Upper lobe of right lung (tissue), 1 donor: ENCODE data around the gene OTUD1. TPM values are rescaled to one million over a fixed set of nuclear protein-coding genes. Genes with fewer than 3 reads are reported as not detected.

Experiments used
- ATAC-seq: fragments of 200-7000 bp; cut with Tn5 transposase; one replicate; pipeline ENCODE4 v1.9.1; 2020; ENCODE audit warnings: mild to moderate bottlenecking, moderate library complexity
- DNase-seq: peaks from one replicate; pipeline ENCODE4 v3.0.0-alpha.2; 2020
- H3K27ac ChIP-seq: fragments of 200-600 bp; one replicate; pipeline ENCODE4 v1.8.0; 2022
- H3K27me3 ChIP-seq: fragments of 200-600 bp; one replicate; pipeline ENCODE4 v1.8.0; 2022; ENCODE audit warnings: mild to moderate bottlenecking
- H3K36me3 ChIP-seq: fragments of 200-600 bp; one replicate; pipeline ENCODE4 v1.8.0; 2022
- H3K4me1 ChIP-seq: fragments of 200-600 bp; one replicate; pipeline ENCODE4 v1.8.0; 2022
- H3K4me3 ChIP-seq: fragments of 200-600 bp; one replicate; pipeline ENCODE4 v1.8.0; 2022; ENCODE audit warnings: mild to moderate bottlenecking
- H3K9me3 ChIP-seq: fragments of 200-600 bp; one replicate; pipeline ENCODE4 v1.8.0; 2022
- intact Hi-C: fragments of 100-400 bp; cut with DNase I; formaldehyde crosslinking; loops from one replicate; pipeline ENCODE4 v1.11.0; 2022
- total RNA-seq: library from RNA; stranded (reverse); fragmentation: NEBNext Ultra II Directional; extraction: Animal tissue kit (Norgen Biotek cat#: 25700); gene quantifications from one replicate; pipeline ENCODE4 v1.2.1, GENCODE V29; 2021
- TF ChIP-seq, protein P1 (sequence below): fragments of 200-600 bp; IDR thresholded peaks from one replicate; pipeline ENCODE4 v1.8.0; 2022; ENCODE audit warnings: antibody characterized with exemption
- donor health status: DM: no; HTN: yes; CAD: no; lungs with severe emphysema.

The OTUD1 gene
- total RNA-seq, 1 donor from 2014 or later: 29.4 TPM

DNA sequence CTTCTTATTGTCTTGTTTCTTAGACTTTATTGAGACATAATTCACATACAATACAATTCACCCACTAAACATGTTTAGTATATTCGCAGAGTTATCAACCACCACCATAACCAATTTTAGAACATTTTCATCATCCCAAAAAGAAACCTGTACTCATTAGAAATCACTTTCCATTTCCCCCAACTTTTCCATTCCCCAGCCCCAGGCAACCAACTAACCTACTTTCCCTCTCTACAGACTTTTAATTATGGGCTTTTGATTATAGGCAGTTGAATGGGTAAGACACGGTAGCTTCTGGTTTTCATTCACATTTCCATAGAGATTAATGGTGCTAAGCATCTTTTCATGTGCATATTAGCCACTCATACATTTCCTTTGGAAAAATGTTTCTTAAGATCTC, 24.2 kb upstream of the OTUD1 start:
- H3K4me1 ChIP-seq: no peaks in the 10 kb centered on the region
- no peak for DNase-seq
- H3K36me3 ChIP-seq: no peaks in the 10 kb centered on the region
- H3K4me3 ChIP-seq: no peak overlapping the region
- H3K9me3 ChIP-seq: no peaks in the 10 kb centered on the region
- H3K27me3 ChIP-seq: no peaks in the 10 kb centered on the region
- intact Hi-C loops: no loop called here
- ATAC-seq: no peak
- TF ChIP-seq, protein P1, sequence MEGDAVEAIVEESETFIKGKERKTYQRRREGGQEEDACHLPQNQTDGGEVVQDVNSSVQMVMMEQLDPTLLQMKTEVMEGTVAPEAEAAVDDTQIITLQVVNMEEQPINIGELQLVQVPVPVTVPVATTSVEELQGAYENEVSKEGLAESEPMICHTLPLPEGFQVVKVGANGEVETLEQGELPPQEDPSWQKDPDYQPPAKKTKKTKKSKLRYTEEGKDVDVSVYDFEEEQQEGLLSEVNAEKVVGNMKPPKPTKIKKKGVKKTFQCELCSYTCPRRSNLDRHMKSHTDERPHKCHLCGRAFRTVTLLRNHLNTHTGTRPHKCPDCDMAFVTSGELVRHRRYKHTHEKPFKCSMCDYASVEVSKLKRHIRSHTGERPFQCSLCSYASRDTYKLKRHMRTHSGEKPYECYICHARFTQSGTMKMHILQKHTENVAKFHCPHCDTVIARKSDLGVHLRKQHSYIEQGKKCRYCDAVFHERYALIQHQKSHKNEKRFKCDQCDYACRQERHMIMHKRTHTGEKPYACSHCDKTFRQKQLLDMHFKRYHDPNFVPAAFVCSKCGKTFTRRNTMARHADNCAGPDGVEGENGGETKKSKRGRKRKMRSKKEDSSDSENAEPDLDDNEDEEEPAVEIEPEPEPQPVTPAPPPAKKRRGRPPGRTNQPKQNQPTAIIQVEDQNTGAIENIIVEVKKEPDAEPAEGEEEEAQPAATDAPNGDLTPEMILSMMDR: no peak
- no peak overlapping the region for H3K27ac ChIP-seq

DNA sequence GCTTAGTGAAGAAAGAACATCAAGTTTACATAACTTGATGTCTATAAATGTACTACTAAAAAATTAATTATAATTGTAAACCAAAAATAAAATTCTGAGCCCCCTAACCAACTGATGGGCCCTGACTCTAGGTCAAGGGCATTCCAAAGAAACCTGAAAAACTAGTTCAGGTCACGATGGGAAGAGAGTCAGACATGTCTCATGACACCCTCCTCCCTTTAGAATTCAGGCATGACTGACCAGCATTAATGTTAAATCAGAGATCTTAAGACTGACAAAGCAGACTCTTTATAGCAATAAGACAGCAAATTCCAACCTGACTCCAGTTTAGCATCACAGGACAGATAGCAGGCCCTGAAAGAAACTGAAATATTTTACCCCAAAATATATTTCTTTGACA, 21.6 kb upstream of the OTUD1 start:
- DNase-seq (no peak), ATAC-seq (no peak)
- no peaks in the 10 kb centered on the region for H3K9me3 ChIP-seq
- no peaks in the 10 kb centered on the region for H3K27me3 ChIP-seq
- no peak overlapping the region for H3K4me3 ChIP-seq
- intact Hi-C loops: no loop called here
- H3K4me1 ChIP-seq: no peaks in the 10 kb centered on the region
- no peaks in the 10 kb centered on the region for H3K36me3 ChIP-seq
- H3K27ac ChIP-seq: no peak overlapping the region
- TF ChIP-seq, protein P1: no peak

- no peaks in the 10 kb centered on the region for H3K27me3 ChIP-seq
- intact Hi-C loops: no loop called here
- DNase-seq: no peak
- no peak for ATAC-seq
- no peak overlapping the region for H3K4me3 ChIP-seq
- H3K4me1 ChIP-seq: no peaks in the 10 kb centered on the region
- no peaks in the 10 kb centered on the region for H3K9me3 ChIP-seq
- no peaks in the 10 kb centered on the region for H3K36me3 ChIP-seq
- no peak overlapping the region for H3K27ac ChIP-seq
- TF ChIP-seq, protein P1: no peak
Observed at GRCh38 chr10:23418051-23418681, 20.7 kb upstream of the OTUD1 start.

GRCh38 chr10:23419201-23419600, 19.7 kb upstream of the OTUD1 start:
- TF ChIP-seq, protein P1: no peak
- Histone ChIP-seq H3K27me3 (no peaks in the 10 kb centered on the region), H3K27ac (no peak overlapping the region), H3K9me3 (no peaks in the 10 kb centered on the region), H3K4me3 (no peak overlapping the region), H3K4me1 (no peaks in the 10 kb centered on the region), H3K36me3 (no peaks in the 10 kb centered on the region)
- no peak for ATAC-seq
- no peak for DNase-seq
- intact Hi-C loops: no loop called here

DNA sequence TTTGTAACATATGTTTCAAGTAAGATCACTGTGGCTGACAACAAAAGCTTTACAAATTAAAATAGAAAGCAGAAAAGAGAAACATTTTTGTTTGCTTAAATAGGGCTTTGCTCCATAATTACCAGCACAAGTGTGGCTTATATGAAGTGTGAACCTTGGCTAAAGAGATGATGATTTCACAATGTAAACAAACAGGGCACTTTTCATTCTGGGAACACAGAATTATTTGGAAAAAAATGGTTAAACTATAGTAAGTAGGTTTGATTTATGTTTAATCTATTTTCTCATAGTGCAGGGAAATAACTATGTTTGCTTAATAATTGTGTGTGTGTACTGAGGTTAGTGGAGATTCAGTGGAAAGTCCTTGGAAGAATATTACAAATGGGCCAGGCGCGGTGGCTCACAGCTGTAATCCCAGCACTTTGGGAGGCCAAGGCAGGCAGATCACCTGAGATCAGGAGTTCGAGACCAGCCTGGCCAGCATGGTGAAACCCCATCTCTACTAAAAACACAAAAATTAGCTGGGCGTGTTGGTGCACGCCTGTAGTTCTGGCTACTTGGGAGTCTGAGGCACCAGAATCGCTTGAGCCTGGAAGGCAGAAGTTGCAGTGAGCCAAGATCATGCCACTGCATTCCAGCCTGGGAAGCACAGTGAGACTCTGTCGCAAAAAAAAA, 19.1 kb upstream of the OTUD1 start:
- no peak for DNase-seq
- Histone ChIP-seq H3K9me3 (no peaks in the 10 kb centered on the region), H3K4me1 (no peaks in the 10 kb centered on the region), H3K36me3 (no peaks in the 10 kb centered on the region), H3K27me3 (no peaks in the 10 kb centered on the region), H3K27ac (no peak overlapping the region), H3K4me3 (no peak overlapping the region)
- ATAC-seq: no peak
- TF ChIP-seq, protein P1: no peak
- intact Hi-C loops: no loop called here
